ENCODE measurements around the gene CPM. TPM values are rescaled to one million over a fixed set of nuclear protein-coding genes. Genes with fewer than 3 reads are reported as not detected.

Gene CPM
- total RNA-seq, 1 donor: 3.6 TPM

GRCh38 chr12:68903511-68903910 lies 29.5 kb downstream of the CPM start:
- H3K4me1 ChIP-seq (ENCODE audit: insufficient read depth, low read length): peaks cover 11% of the 10 kb centered on the region
- no peaks in the 10 kb centered on the region for H3K9me3 ChIP-seq (ENCODE audit: low read depth, low read length)
- H4K20me1 ChIP-seq (ENCODE audit: insufficient read depth, low read length): no peaks in the 10 kb centered on the region
- DNase-seq (ENCODE audit: insufficient read length, low spot score, missing footprints): no peak
- no peak overlapping the region for H3K4me3 ChIP-seq (ENCODE audit: insufficient read depth, low read length)
- no peaks in the 10 kb centered on the region for H3K79me2 ChIP-seq (ENCODE audit: insufficient read depth, low read length)
- no peak overlapping the region for H3K4me2 ChIP-seq (ENCODE audit: insufficient read depth, low read length)
- H3K27ac ChIP-seq (ENCODE audit: low read depth, low read length): no peak overlapping the region
- H3K27me3 ChIP-seq (ENCODE audit: insufficient read depth, low read length): no peaks in the 10 kb centered on the region
- no peak overlapping the region for H2AFZ ChIP-seq (ENCODE audit: low read length)
- no peaks in the 10 kb centered on the region for H3K36me3 ChIP-seq (ENCODE audit: insufficient read depth, low read length)
- no peak for TF ChIP-seq CTCF (IDR thresholded peaks at IDR 0.05; ENCODE audit: extremely low read depth, low read depth, low read length)

DNA sequence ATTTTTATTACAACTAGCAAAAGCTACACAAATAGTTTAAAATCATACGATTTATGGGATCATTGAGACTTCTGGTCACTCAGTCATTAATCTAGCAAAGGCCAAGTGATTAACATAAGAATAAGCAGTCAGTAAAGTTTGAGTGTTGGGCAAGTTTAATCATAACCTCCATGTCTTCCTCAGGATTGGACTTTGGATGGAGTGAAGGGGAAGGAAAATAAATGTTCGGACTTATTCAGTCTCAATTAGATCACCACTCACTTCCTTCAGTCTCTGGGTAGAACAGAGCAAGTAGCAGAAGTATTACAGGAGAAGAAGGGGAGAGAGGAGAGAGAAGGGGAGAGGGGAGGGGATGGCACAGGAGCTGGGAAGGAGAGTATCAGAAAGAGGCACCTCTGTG lies 31.4 kb downstream of the CPM start:
- no peaks in the 10 kb centered on the region for H4K20me1 ChIP-seq (ENCODE audit: insufficient read depth, low read length)
- TF ChIP-seq CTCF (IDR thresholded peaks at IDR 0.05; ENCODE audit: extremely low read depth, low read depth, low read length): no peak

GRCh38 chr12:68901145-68901544 lies 31.8 kb downstream of the CPM start:
- Histone ChIP-seq H2AFZ (ENCODE audit: low read length) (no peak overlapping the region), H3K27me3 (ENCODE audit: insufficient read depth, low read length) (no peaks in the 10 kb centered on the region), H3K4me2 (ENCODE audit: insufficient read depth, low read length) (no peak overlapping the region), H3K79me2 (ENCODE audit: insufficient read depth, low read length) (no peaks in the 10 kb centered on the region), H3K36me3 (ENCODE audit: insufficient read depth, low read length) (no peaks in the 10 kb centered on the region), H3K9me3 (ENCODE audit: low read depth, low read length) (no peaks in the 10 kb centered on the region), H4K20me1 (ENCODE audit: insufficient read depth, low read length) (no peaks in the 10 kb centered on the region), H3K4me3 (ENCODE audit: insufficient read depth, low read length) (no peak overlapping the region), H3K4me1 (ENCODE audit: insufficient read depth, low read length) (peaks cover 30% of the 10 kb centered on the region), H3K27ac (ENCODE audit: low read depth, low read length) (no peak overlapping the region)
- no peak for TF ChIP-seq CTCF (IDR thresholded peaks at IDR 0.05; ENCODE audit: extremely low read depth, low read depth, low read length)
- no peak for DNase-seq (ENCODE audit: insufficient read length, low spot score, missing footprints)

More for the DNA sequence above, 31.4 kb downstream of the CPM start:
- Histone ChIP-seq H3K4me2 (ENCODE audit: insufficient read depth, low read length) (no peak overlapping the region), H3K9me3 (ENCODE audit: low read depth, low read length) (no peaks in the 10 kb centered on the region), H3K4me3 (ENCODE audit: insufficient read depth, low read length) (no peak overlapping the region), H3K4me1 (ENCODE audit: insufficient read depth, low read length) (peaks cover 30% of the 10 kb centered on the region), H3K27ac (ENCODE audit: low read depth, low read length) (no peak overlapping the region), H3K79me2 (ENCODE audit: insufficient read depth, low read length) (no peaks in the 10 kb centered on the region), H3K27me3 (ENCODE audit: insufficient read depth, low read length) (no peaks in the 10 kb centered on the region), H3K36me3 (ENCODE audit: insufficient read depth, low read length) (no peaks in the 10 kb centered on the region), H2AFZ (ENCODE audit: low read length) (no peak overlapping the region)
- no peak for DNase-seq (ENCODE audit: insufficient read length, low spot score, missing footprints)

- Histone ChIP-seq H4K20me1 (ENCODE audit: insufficient read depth, low read length) (no peaks in the 10 kb centered on the region), H3K4me1 (ENCODE audit: insufficient read depth, low read length) (peaks cover 30% of the 10 kb centered on the region), H2AFZ (ENCODE audit: low read length) (no peak overlapping the region), H3K27me3 (ENCODE audit: insufficient read depth, low read length) (no peaks in the 10 kb centered on the region), H3K36me3 (ENCODE audit: insufficient read depth, low read length) (no peaks in the 10 kb centered on the region), H3K27ac (ENCODE audit: low read depth, low read length) (no peak overlapping the region), H3K4me2 (ENCODE audit: insufficient read depth, low read length) (no peak overlapping the region), H3K79me2 (ENCODE audit: insufficient read depth, low read length) (no peaks in the 10 kb centered on the region), H3K9me3 (ENCODE audit: low read depth, low read length) (no peaks in the 10 kb centered on the region), H3K4me3 (ENCODE audit: insufficient read depth, low read length) (no peak overlapping the region)
- no peak for DNase-seq (ENCODE audit: insufficient read length, low spot score, missing footprints)
- TF ChIP-seq CTCF (IDR thresholded peaks at IDR 0.05; ENCODE audit: extremely low read depth, low read depth, low read length): no peak
These were observed 32.7 kb downstream of the CPM start for GRCh38 chr12:68900241-68900640.

All from osteoblast (primary cell).